HPDE6-E6E7 (cell line): ENCODE data around the gene CARHSP1.
A peak's percentile ranks its signal among the peaks of the same experiment; 100 is the strongest.
"Not testable (repeated sequence)": the region's sequence is repeated elsewhere in the genome, so short reads cannot be mapped to it uniquely, and the experiment has no call there.

ENCODE experiments used
- DNase-seq: peaks from one replicate; pipeline ENCODE4 v3.0.0; 2011; ENCODE audit warnings: missing footprints; ENCODE audit errors: extremely low spot score

The CARHSP1 gene

GRCh38 chr16:8893426-8893825 lies 24.6 kb upstream of the CARHSP1 start:
- DNase-seq: no peak

DNA sequence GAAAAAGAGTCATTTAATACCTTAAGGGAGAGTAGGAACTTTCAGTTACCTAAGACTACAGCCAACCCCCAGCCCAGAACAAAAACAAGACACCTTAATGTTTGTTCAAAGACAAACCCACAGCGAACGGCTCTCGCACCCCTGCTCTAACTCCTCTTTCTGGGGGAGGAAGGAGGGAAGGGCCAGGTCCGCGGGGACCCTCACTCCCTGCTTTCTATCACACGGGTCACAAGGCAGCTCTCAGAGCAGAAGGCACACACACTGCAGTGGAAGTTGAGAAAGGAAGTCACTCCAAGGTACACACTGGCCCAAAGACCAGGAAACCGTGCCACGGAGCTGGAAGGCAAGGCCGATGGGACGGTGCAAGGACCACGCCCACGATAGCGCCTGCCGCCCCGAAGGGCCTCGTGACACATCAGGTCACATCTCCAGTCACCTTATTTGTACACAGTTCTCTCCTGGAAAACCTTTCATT lies 23.3 kb upstream of the CARHSP1 start:
- no peak for DNase-seq

DNA sequence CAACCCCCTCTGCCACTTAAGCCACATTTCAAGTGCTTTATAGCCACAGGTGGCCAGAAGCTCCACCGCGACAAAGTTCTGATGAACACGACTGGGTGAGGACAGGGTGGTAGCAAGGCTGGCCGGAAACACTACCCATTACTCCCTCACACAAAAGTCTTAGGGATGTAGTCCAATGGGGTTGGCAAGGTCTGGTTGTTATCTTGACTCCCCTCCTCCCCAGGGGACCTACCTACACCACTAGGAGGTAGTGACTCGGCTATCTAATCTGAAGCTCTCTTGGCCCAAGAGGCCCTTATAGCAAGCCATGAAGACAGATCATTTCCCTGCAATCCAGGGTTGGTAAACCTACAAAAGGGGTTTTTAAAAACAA lies 21.7 kb upstream of the CARHSP1 start:
- DNase-seq: no peak

GRCh38 chr16:8889893-8890548 lies 21.2 kb upstream of the CARHSP1 start:
- no peak for DNase-seq

DNA sequence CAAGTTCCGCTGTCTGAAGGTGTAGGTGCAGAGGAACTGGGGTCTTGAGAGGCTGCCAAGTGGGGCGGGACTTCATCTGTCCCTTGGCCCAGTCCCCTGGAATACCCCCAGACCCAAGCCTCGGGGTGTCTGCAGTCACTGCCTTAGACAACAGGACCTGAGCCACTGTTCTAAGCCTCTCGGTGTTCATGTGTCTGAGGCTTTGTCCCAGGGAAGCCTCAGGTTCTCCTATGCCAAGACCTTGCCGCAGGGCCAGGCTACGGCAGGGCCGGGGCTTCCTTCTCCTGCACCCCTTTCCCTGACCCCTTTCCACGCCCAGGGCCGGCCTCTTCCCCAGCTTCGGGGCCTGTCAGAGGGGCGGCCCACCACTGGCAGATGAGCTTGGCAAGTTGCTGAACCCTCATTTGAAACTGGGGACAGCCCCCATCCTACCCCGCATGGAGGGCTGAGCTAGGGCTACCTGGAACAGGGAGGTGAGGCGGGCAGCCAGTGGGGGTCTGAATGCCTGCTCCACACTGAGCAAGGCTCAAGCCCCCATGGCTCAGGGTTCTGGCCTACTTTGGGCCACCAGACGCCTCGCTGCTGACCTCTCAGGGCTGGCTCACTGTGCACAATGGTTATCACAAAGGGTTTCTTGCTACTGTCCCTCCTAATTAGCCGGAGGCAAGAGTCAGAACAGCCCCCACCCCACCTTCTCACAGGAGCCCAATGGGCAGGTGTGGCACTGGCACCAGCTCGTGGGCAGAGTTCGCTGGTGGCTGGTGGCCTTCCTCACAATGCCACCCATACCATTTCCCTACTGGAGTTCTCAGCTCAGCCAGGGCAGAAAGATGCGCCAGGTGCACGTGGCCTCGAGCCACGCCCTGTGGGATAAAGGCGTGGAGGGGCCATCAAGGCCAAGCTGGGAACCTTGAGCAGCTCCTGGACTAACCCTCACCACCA lies 20.4 kb upstream of the CARHSP1 start:
- DNase-seq: no peak

DNA sequence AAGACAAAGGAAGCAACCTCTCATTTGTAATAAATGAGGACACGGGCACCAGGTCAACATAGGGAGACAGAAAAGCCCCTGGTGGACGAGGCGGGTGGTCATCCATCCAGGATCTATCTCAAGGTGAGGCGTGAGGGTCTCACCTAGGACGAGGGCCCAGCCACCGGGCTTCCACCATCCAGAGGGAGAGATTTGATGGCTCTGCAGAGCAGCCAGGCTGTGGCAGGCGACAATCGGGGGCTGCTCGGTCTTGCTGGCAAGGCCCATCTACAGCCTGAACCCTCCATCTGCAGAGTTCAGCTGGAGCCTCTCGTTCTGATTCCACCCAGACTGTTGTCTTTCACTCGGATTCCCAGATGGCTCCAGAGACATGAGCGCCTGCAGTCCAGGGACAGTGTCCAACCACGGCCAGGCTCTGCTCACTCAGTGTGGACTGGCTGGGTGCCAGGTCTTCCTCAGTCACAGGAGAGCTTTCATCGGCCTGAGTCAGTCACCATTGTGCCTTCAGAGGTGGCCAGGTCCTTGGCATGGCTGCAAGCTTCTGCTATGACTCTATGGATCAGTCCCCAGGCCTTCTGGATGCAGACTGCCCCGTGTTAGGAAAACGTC lies 19.2 kb upstream of the CARHSP1 start:
- no peak for DNase-seq

DNA sequence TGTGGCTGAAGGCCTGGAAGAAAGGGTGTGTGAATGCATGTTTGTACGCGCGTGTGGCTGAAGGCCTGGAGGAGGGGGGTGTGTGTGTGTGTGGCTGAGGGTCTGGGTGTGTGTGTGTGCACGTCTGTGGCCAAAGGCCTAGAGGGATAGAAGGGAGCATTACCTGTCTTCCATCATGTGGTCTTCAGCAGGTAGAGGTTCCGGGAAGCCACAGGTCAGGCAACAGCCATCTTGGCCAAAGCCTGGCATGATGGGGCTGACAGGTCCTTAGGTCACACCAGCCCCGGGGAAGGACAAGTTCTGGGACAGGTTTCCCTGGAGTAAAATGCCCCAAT lies 18.6 kb upstream of the CARHSP1 start:
- DNase-seq: no peak

- DNase-seq: no peak
Observed at GRCh38 chr16:8886593-8887430, 18.0 kb upstream of the CARHSP1 start.

GRCh38 chr16:8885674-8886592 lies 17.1 kb upstream of the CARHSP1 start:
- no peak for DNase-seq

DNA sequence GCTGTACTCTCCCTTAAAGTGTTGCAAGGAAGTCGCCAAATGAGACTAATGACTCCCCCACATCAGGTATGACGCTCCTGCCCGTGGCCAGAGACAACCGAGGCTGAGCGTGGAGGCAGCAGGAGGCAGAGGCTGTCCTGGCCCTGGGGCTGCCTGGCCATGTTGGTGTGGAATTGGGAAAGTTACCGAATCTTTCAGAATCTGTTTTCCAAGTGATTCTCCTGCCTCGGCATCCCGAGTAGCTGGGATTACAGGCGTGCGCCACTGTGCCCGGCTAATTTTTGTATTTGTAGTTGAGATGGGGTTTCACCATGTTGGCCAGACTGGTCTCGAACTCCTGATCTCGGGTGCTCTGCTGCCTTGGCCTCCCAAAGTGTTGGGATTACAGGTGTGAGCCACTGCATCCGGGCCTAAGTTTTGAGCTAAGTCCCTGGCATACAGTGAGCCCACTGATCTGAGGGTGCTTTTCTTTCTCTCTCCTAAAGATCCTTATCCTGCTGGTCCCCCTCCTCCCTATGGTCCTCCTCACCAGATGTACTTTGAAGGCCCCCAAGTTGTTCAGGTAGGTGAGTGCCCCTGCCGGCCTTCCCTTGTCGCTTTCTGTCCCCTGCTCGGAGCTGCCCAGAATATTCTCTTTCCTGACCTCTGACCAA lies 14.0 kb upstream of the CARHSP1 start:
- DNase-seq: no peak

DNA sequence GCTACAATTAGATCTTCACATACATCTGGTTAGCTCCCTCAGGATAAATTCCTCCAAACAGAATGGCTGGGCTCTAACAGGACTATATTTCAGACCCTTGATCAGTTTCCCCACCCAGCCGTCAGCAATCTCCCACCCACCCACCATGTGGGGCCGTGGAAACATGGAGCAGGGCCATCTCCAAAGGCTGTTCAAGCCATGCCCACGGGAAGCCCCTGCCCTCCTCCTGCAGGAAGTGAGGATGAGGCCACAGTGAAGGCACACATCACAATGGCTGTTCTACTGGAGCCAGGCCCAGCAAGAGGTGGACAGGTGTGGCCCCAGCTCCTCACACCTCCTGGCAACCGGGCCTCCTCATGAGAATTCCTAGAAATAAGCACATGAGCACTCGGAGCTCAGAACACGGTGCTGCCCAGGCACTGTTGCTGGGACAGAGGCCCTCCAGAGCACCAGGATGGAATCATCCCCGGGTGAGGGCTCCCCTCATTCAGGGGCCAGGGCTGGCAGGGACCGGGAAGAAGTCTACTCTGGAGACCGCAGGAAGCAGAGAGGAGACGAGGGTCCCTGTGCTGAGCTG lies 13.3 kb upstream of the CARHSP1 start, which contains the start of gene LITAFD:
TSS of gene LITAFD (plus strand) at position 311 of the 577 bp plus-strand sequence. CDS start 2,005 bp downstream, outside the sequence.
- DNase-seq: no peak

GRCh38 chr16:8880839-8881510 lies 12.2 kb upstream of the CARHSP1 start:
- no peak for DNase-seq

DNA sequence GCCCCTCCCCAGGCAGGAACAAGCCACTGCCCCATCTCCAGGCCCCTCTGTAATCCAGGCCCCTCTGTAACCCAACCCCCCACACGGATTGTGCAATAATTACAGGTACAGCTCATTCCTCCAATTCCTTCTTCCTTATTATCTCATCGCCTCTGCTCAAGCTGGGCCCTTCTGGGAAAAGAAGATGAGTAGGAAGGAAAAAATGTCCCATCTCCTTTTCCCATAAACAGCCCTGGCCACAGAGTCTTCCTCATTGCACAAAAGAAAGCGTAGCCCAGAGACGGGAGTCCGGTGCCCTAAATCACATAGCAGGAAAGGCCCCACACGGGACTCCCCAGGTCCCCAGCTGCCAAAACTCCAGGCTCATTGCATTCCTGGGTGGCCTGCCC lies 9.7 kb upstream of the CARHSP1 start:
- DNase-seq: peak; percentile 72

GRCh38 chr16:8877894-8878522 lies 9.2 kb upstream of the CARHSP1 start:
- no peak for DNase-seq

DNA sequence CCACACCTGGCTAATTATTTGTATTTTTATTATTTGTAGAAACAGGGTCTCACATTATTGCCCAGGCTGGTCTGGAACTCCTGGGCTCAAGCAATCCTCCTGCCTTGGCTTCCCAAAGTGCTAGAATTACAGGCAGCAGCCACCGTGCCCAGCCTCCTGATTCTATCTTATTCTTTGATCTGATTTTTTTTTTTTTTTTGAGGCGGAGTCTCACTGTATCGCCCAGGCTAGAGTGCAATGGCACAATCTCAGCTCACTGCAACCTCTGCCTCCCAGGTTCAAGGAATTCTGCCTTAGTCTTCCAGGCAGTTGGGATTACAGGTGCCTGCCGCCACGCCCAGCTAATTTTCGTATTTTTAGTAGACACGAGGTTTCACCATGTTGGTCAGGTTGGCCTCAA lies 6.5 kb upstream of the CARHSP1 start:
- not testable (repeated sequence) for DNase-seq

- no peak for DNase-seq
Observed at GRCh38 chr16:8874388-8874787, 5.6 kb upstream of the CARHSP1 start.

GRCh38 chr16:8873866-8874195 lies 5.0 kb upstream of the CARHSP1 start:
- DNase-seq: not testable (repeated sequence)

GRCh38 chr16:8872967-8873865 lies 4.4 kb upstream of the CARHSP1 start:
- DNase-seq: no peak
